ENCODE measurements around the gene TFRC.
"Not testable (repeated sequence)": the region's sequence is repeated elsewhere in the genome, so short reads cannot be mapped to it uniquely, and the experiment has no call there.

Gene TFRC

GRCh38 chr3:196108075-196108743 lies 26.3 kb upstream of the TFRC start:
- no peaks in the 10 kb centered on the region for H3K27me3 ChIP-seq (ENCODE audit: control insufficient read depth, insufficient read depth, low read length)
- H3K9ac ChIP-seq (ENCODE audit: low read length), result no peak overlapping the region
- no peaks in the 10 kb centered on the region for H3K9me3 ChIP-seq (ENCODE audit: control insufficient read depth, low read length)
- peaks cover 10% of the 10 kb centered on the region for H3K4me1 ChIP-seq (ENCODE audit: control insufficient read depth, insufficient read depth, low read length)
- H3K4me3 ChIP-seq (ENCODE audit: low read length), result no peak overlapping the region
- H3K36me3 ChIP-seq (ENCODE audit: control insufficient read depth, insufficient read depth, low read length), result no peaks in the 10 kb centered on the region

- not testable (repeated sequence) for H3K4me3 ChIP-seq (ENCODE audit: low read length); H3K36me3 ChIP-seq (ENCODE audit: control insufficient read depth, insufficient read depth, low read length); H3K4me1 ChIP-seq (ENCODE audit: control insufficient read depth, insufficient read depth, low read length); H3K9me3 ChIP-seq (ENCODE audit: control insufficient read depth, low read length); H3K9ac ChIP-seq (ENCODE audit: low read length); H3K27me3 ChIP-seq (ENCODE audit: control insufficient read depth, insufficient read depth, low read length)
Measured at GRCh38 chr3:196104707-196105106, 22.8 kb upstream of the TFRC start.

GRCh38 chr3:196098365-196098980 lies 16.6 kb upstream of the TFRC start:
- not testable (repeated sequence) for H3K27me3 ChIP-seq (ENCODE audit: control insufficient read depth, insufficient read depth, low read length); H3K9me3 ChIP-seq (ENCODE audit: control insufficient read depth, low read length); H3K4me1 ChIP-seq (ENCODE audit: control insufficient read depth, insufficient read depth, low read length); H3K36me3 ChIP-seq (ENCODE audit: control insufficient read depth, insufficient read depth, low read length); H3K9ac ChIP-seq (ENCODE audit: low read length); H3K4me3 ChIP-seq (ENCODE audit: low read length)

GRCh38 chr3:196097373-196098154 lies 15.7 kb upstream of the TFRC start:
- no peaks in the 10 kb centered on the region for H3K9me3 ChIP-seq (ENCODE audit: control insufficient read depth, low read length)
- no peaks in the 10 kb centered on the region for H3K27me3 ChIP-seq (ENCODE audit: control insufficient read depth, insufficient read depth, low read length)
- no peak overlapping the region for H3K4me3 ChIP-seq (ENCODE audit: low read length)
- H3K36me3 ChIP-seq (ENCODE audit: control insufficient read depth, insufficient read depth, low read length), result no peaks in the 10 kb centered on the region
- H3K9ac ChIP-seq (ENCODE audit: low read length), result no peak overlapping the region
- H3K4me1 ChIP-seq (ENCODE audit: control insufficient read depth, insufficient read depth, low read length), result no peaks in the 10 kb centered on the region

- no peak overlapping the region for H3K4me3 ChIP-seq (ENCODE audit: low read length)
- H3K9ac ChIP-seq (ENCODE audit: low read length), result no peak overlapping the region
Measured at GRCh38 chr3:196096382-196096953, 14.6 kb upstream of the TFRC start.

GRCh38 chr3:196093317-196094111 lies 11.6 kb upstream of the TFRC start:
- no peaks in the 10 kb centered on the region for H3K4me1 ChIP-seq (ENCODE audit: control insufficient read depth, insufficient read depth, low read length)
- no peaks in the 10 kb centered on the region for H3K27me3 ChIP-seq (ENCODE audit: control insufficient read depth, insufficient read depth, low read length)
- H3K9ac ChIP-seq (ENCODE audit: low read length), result no peak overlapping the region
- no peak overlapping the region for H3K4me3 ChIP-seq (ENCODE audit: low read length)
- H3K36me3 ChIP-seq (ENCODE audit: control insufficient read depth, insufficient read depth, low read length), result no peaks in the 10 kb centered on the region
- H3K9me3 ChIP-seq (ENCODE audit: control insufficient read depth, low read length), result no peaks in the 10 kb centered on the region

More at GRCh38 chr3:196096382-196096953, 14.6 kb upstream of the TFRC start:
- H3K36me3 ChIP-seq (ENCODE audit: control insufficient read depth, insufficient read depth, low read length), result no peaks in the 10 kb centered on the region
- H3K27me3 ChIP-seq (ENCODE audit: control insufficient read depth, insufficient read depth, low read length), result no peaks in the 10 kb centered on the region
- H3K4me1 ChIP-seq (ENCODE audit: control insufficient read depth, insufficient read depth, low read length), result no peaks in the 10 kb centered on the region
- no peaks in the 10 kb centered on the region for H3K9me3 ChIP-seq (ENCODE audit: control insufficient read depth, low read length)

- no peaks in the 10 kb centered on the region for H3K36me3 ChIP-seq (ENCODE audit: control insufficient read depth, insufficient read depth, low read length)
- no peaks in the 10 kb centered on the region for H3K4me1 ChIP-seq (ENCODE audit: control insufficient read depth, insufficient read depth, low read length)
- H3K9me3 ChIP-seq (ENCODE audit: control insufficient read depth, low read length), result no peaks in the 10 kb centered on the region
- H3K27me3 ChIP-seq (ENCODE audit: control insufficient read depth, insufficient read depth, low read length), result no peaks in the 10 kb centered on the region
- H3K4me3 ChIP-seq (ENCODE audit: low read length), result no peak overlapping the region
- no peak overlapping the region for H3K9ac ChIP-seq (ENCODE audit: low read length)
Measured at GRCh38 chr3:196087906-196088305, 6.0 kb upstream of the TFRC start.

- H3K9ac ChIP-seq (ENCODE audit: low read length), result peak overlapping the region; percentile 92
- H3K9me3 ChIP-seq (ENCODE audit: control insufficient read depth, low read length), result no peaks in the 10 kb centered on the region
- peaks cover 7% of the 10 kb centered on the region for H3K4me1 ChIP-seq (ENCODE audit: control insufficient read depth, insufficient read depth, low read length)
- no peaks in the 10 kb centered on the region for H3K36me3 ChIP-seq (ENCODE audit: control insufficient read depth, insufficient read depth, low read length)
- peak overlapping the region; percentile 78 for H3K4me3 ChIP-seq (ENCODE audit: low read length)
- H3K27me3 ChIP-seq (ENCODE audit: control insufficient read depth, insufficient read depth, low read length), result no peaks in the 10 kb centered on the region
Measured at GRCh38 chr3:196082619-196082971, 705 bp upstream of the TFRC start.

- H3K36me3 ChIP-seq (ENCODE audit: control insufficient read depth, insufficient read depth, low read length), result no peaks in the 10 kb centered on the region
- H3K27me3 ChIP-seq (ENCODE audit: control insufficient read depth, insufficient read depth, low read length), result no peaks in the 10 kb centered on the region
- H3K4me3 ChIP-seq (ENCODE audit: low read length), result peak overlapping the region; percentile 78
- H3K4me1 ChIP-seq (ENCODE audit: control insufficient read depth, insufficient read depth, low read length), result peaks cover 7% of the 10 kb centered on the region
- H3K9me3 ChIP-seq (ENCODE audit: control insufficient read depth, low read length), result no peaks in the 10 kb centered on the region
- peak overlapping the region; percentile 92 for H3K9ac ChIP-seq (ENCODE audit: low read length)
Measured at GRCh38 chr3:196081002-196081833, 672 bp downstream of the TFRC start.

GRCh38 chr3:196080101-196080846 lies 1.6 kb downstream of the TFRC start:
- not testable (repeated sequence) for H3K27me3 ChIP-seq (ENCODE audit: control insufficient read depth, insufficient read depth, low read length); H3K4me1 ChIP-seq (ENCODE audit: control insufficient read depth, insufficient read depth, low read length); H3K36me3 ChIP-seq (ENCODE audit: control insufficient read depth, insufficient read depth, low read length); H3K9me3 ChIP-seq (ENCODE audit: control insufficient read depth, low read length)
- Histone ChIP-seq H3K4me3 (ENCODE audit: low read length) (peak overlapping the region; percentile 78), H3K9ac (ENCODE audit: low read length) (peak overlapping the region; percentile 92)
